SK-N-SH (cell line): Measurements from ENCODE around the gene ZNF578. TPM values are rescaled to one million over a fixed set of nuclear protein-coding genes. Genes with fewer than 3 reads are reported as not detected.

ENCODE experiments used
- CTCF ChIA-PET: fragments of 300-600, 350-600 bp; formaldehyde crosslinking; extraction: SDS; loops from one replicate; lab custom pipeline; 2021; lab: Yijun Ruan, JAX
- POLR2A ChIA-PET: fragments of 350-600 bp; sonication (Branson Sonifier 250); formaldehyde crosslinking; extraction: SDS; loops from one replicate; lab custom pipeline; 2020; ENCODE audit warnings: antibody characterized with exemption, inconsistent platforms; lab: Yijun Ruan, JAX
- DNase-seq: peaks from one replicate; pipeline ENCODE4 v3.0.0; 2012
- H2AFZ ChIP-seq: fragments of 200-600 bp; sonication (generic); 2 replicates; pipeline ENCODE4 v1.8.1; 2016; ENCODE audit warnings: antibody characterized with exemption, mild to moderate bottlenecking, low read depth
- H3F3A ChIP-seq: fragments of 200-600 bp; sonication (generic); replicated peaks from 2 replicates; pipeline ENCODE3; 2016; ENCODE audit warnings: antibody characterized with exemption, mild to moderate bottlenecking; ENCODE audit not compliant: insufficient read depth
- H3K27ac ChIP-seq, 2 experiments: fragments of 200-500 bp in 1 of 2; fragments of 200-600 bp in 1 of 2; sonication (Bioruptor generic) in 1 of 2; sonication (generic), shearing (Covaris generic) in 1 of 2; 2 replicates each; pipeline versions ENCODE4 v1.5.1 to v1.6.1; 2014 to 2016; ENCODE audit warnings: low read depth in 2 of 2, inconsistent platforms in 1 of 2, low read length in 1 of 2, mild to moderate bottlenecking in 1 of 2, mixed read lengths in 1 of 2
- H3K27me3 ChIP-seq: fragments of 200-600 bp; sonication (generic), shearing (Covaris generic); 2 replicates; pipeline ENCODE4 v1.6.1; 2016; ENCODE audit warnings: mixed run types; ENCODE audit not compliant: insufficient read depth
- H3K36me3 ChIP-seq, 2 experiments: fragments of 200-500 bp in 1 of 2; fragments of 200-600 bp in 1 of 2; sonication (Bioruptor generic) in 1 of 2; sonication (generic) in 1 of 2; replicated peaks in 1 of 2; 2 replicates each; pipeline versions ENCODE3 to v1.5.1; 2014 to 2016; ENCODE audit warnings: low read length in 1 of 2, mild to moderate bottlenecking in 1 of 2; ENCODE audit not compliant: insufficient read depth in 2 of 2, control insufficient read depth in 1 of 2
- H3K4me1 ChIP-seq, 2 experiments: fragments of 200-500 bp in 1 of 2; fragments of 200-600 bp in 1 of 2; sonication (Bioruptor generic) in 1 of 2; sonication (generic), shearing (Covaris generic) in 1 of 2; 2 replicates each; pipeline versions ENCODE4 v1.5.1 to v1.6.1; 2014 to 2016; ENCODE audit warnings: low read depth in 1 of 2, low read length in 1 of 2, mixed run types in 1 of 2; ENCODE audit not compliant: insufficient read depth in 2 of 2, control insufficient read depth in 1 of 2
- H3K4me2 ChIP-seq: fragments of 200-600 bp; sonication (generic), shearing (Covaris generic); 2 replicates; pipeline ENCODE4 v1.6.1; 2017; ENCODE audit warnings: mixed run types
- H3K4me3 ChIP-seq, 2 experiments: fragments of 200-500 bp in 1 of 2; fragments of 200-600 bp in 1 of 2; sonication (Bioruptor generic) in 1 of 2; sonication (generic), shearing (Covaris generic) in 1 of 2; 2 replicates each; pipeline versions ENCODE4 v1.5.1 to v1.8.1; 2014 to 2016; ENCODE audit warnings: low read depth in 2 of 2, inconsistent platforms in 1 of 2, low read length in 1 of 2, mild to moderate bottlenecking in 1 of 2, mixed read lengths in 1 of 2, moderate library complexity in 1 of 2
- H3K79me2 ChIP-seq: fragments of 200-600 bp; sonication (generic); 2 replicates; pipeline ENCODE4 v1.8.1; 2017; ENCODE audit warnings: mild to moderate bottlenecking; ENCODE audit not compliant: insufficient read depth
- H3K9ac ChIP-seq: fragments of 200-600 bp; sonication (generic); 2 replicates; pipeline ENCODE4 v1.6.1; 2017; ENCODE audit warnings: mixed run types
- H3K9me2 ChIP-seq: fragments of 200-600 bp; sonication (generic); 2 replicates; pipeline ENCODE4 v1.6.1; 2017; ENCODE audit warnings: mixed run types
- H3K9me3 ChIP-seq: fragments of 200-600 bp; sonication (generic); 2 replicates; pipeline ENCODE4 v1.6.1; 2017; ENCODE audit warnings: mixed run types, mild to moderate bottlenecking, moderate library complexity
- H4K20me1 ChIP-seq: fragments of 200-600 bp; sonication (generic); 2 replicates; pipeline ENCODE4 v1.6.1; 2017; ENCODE audit warnings: mild to moderate bottlenecking, mixed run types; ENCODE audit not compliant: insufficient read depth
- GABPA ChIP-seq: IDR thresholded peaks from 2 replicates; pipeline ENCODE4 v1.4.0; 2012; ENCODE audit warnings: low read depth, mild to moderate bottlenecking
- JUND ChIP-seq: IDR thresholded peaks from 2 replicates; pipeline ENCODE4 v1.4.0; 2012
- MEF2A ChIP-seq: IDR thresholded peaks from 2 replicates; pipeline ENCODE4 v1.4.0; 2012; ENCODE audit warnings: low read depth, borderline replicate concordance
- MXI1 ChIP-seq: IDR thresholded peaks from 2 replicates; pipeline ENCODE4 v1.6.1; 2012; ENCODE audit warnings: mild to moderate bottlenecking, low read depth, low read length, improper control_type of control experiment
- RAD21 ChIP-seq: IDR thresholded peaks from 2 replicates; pipeline ENCODE4 v1.6.1; 2012; ENCODE audit warnings: mild to moderate bottlenecking, low read length
- RFX5 ChIP-seq: IDR thresholded peaks from 2 replicates; pipeline ENCODE4 v1.6.1; 2012; ENCODE audit warnings: mild to moderate bottlenecking, improper control_type of control experiment, low read length
- TEAD4 ChIP-seq: IDR thresholded peaks from 2 replicates; pipeline ENCODE4 v1.4.0; 2012; ENCODE audit warnings: mild to moderate bottlenecking, borderline replicate concordance; ENCODE audit not compliant: insufficient read depth
- YY1 ChIP-seq: IDR thresholded peaks from 2 replicates; pipeline ENCODE4 v1.4.0; 2012; ENCODE audit warnings: low read depth, mild to moderate bottlenecking
- WGBS: methylation state at CpG from one replicate; pipeline ENCODE4 v1.1.6; 2017; ENCODE audit warnings: low lambda C conversion rate; 5-methylcytosine and 5-hydroxymethylcytosine counted together
- polyA plus RNA-seq, 3 experiments: library from polyadenylated mRNA; depleted of rRNA; stranded (reverse); fragments of >200 nt; gene quantifications; 2 replicates each; pipeline ENCODE4 v1.2.3, GENCODE V29; 2012
- TF ChIP-seq, protein P1 (sequence below): IDR thresholded peaks from 2 replicates; pipeline ENCODE4 v1.4.0; 2012; ENCODE audit warnings: low read depth, borderline replicate concordance

Gene ZNF578
- polyA plus RNA-seq, 1 of the 3 experiments (the other 2 are of a cell fraction) = 2.5 TPM

DNA sequence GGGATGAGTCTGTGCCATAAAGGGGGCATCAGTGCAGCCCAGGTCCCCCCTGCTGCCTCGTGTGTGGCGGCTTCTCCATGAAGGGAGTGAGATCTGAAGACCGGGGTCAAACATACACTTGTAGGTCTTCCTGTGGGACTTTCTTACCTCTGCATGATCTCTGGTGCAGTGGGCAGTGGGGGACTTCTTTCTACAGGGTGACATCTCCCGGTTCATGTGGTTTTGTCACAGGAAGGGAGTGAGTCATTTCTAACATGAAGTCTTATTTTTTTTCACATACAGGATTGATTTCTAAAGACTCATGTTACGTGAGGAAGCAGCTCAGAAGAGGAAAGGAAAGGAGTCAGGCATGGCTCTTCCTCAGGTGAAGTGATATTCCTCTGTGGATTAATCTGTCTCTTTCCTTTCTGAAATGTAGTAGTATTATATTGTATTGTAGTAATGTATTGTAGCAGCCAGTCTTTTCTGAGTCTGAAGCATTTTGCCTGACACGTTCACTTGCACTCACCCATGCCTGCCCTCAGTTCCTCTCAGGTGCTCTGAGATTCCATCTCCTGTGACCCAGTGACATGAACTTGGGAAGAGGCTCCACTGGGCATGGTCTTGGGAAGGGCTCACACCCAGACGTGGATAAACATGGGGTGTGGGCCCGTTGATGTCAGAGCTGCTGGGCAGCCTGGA lies 89.8 kb downstream of the ZNF578 start:
- CTCF ChIA-PET = no interaction called here
- 69% methylated on average over 6 of the region's 8 CpGs for WGBS
- no peak for TF ChIP-seq MEF2A
- TF ChIP-seq RFX5 = no peak
- no peak for TF ChIP-seq MXI1
- TF ChIP-seq, protein P1, sequence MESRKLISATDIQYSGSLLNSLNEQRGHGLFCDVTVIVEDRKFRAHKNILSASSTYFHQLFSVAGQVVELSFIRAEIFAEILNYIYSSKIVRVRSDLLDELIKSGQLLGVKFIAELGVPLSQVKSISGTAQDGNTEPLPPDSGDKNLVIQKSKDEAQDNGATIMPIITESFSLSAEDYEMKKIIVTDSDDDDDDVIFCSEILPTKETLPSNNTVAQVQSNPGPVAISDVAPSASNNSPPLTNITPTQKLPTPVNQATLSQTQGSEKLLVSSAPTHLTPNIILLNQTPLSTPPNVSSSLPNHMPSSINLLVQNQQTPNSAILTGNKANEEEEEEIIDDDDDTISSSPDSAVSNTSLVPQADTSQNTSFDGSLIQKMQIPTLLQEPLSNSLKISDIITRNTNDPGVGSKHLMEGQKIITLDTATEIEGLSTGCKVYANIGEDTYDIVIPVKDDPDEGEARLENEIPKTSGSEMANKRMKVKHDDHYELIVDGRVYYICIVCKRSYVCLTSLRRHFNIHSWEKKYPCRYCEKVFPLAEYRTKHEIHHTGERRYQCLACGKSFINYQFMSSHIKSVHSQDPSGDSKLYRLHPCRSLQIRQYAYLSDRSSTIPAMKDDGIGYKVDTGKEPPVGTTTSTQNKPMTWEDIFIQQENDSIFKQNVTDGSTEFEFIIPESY = no peak
- TF ChIP-seq GABPA = no peak
- TF ChIP-seq RAD21 = no peak
- TF ChIP-seq TEAD4 = no peak
- TF ChIP-seq YY1 = no peak

DNA sequence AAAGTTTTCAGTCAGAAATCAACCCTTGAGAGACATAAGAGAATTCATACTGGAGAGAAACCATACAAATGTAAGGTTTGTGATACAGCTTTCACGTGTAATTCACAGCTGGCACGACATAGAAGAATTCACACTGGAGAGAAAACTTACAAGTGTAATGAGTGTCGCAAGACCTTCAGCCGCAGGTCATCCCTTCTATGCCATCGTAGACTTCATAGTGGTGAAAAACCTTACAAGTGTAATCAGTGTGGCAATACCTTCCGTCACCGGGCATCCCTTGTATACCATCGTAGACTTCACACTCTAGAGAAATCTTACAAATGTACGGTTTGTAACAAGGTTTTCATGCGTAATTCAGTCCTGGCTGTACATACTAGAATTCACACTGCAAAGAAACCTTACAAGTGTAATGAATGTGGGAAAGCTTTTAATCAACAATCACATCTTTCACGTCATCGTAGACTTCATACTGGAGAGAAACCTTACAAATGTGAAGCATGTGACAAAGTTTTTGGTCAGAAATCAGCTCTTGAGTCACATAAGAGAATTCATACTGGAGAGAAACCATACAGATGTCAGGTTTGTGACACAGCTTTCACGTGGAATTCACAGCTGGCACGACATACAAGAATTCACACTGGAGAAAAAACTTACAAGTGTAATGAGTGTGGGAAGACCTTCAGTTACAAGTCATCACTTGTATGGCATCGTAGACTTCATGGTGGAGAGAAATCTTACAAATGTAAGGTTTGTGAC lies 101.0 kb downstream of the ZNF578 start:
- no peak for DNase-seq
- CTCF ChIA-PET = no interaction called here
- Histone ChIP-seq H3K4me1 (no peaks in the 10 kb centered on the region), H3K27me3 (no peaks in the 10 kb centered on the region), H2AFZ (no peak overlapping the region), H3K4me2 (no peak overlapping the region), H4K20me1 (no peaks in the 10 kb centered on the region), H3K4me3 (no peak overlapping the region; a peak in 1 of 4 replicates), H3K9me3 (peaks cover 15% of the 10 kb centered on the region; the same call in 1 of the 2 replicates), H3K9ac (no peak overlapping the region), H3K79me2 (no peaks in the 10 kb centered on the region), H3K27ac (no peak overlapping the region), H3F3A (no peaks in the 10 kb centered on the region), H3K36me3 (peaks cover 28 to 79% of the 10 kb centered on the region in 2 experiments), H3K9me2 (no peaks in the 10 kb centered on the region)
- POLR2A ChIA-PET = no interaction called here
- 86% methylated on average over 15 of the region's 15 CpGs for WGBS
- TF ChIP-seq JUND = no peak
- TF ChIP-seq RAD21 = no peak

More for the DNA sequence above, 89.8 kb downstream of the ZNF578 start:
- Histone ChIP-seq H3K4me1 (no peaks in the 10 kb centered on the region), H2AFZ (no peak overlapping the region), H3K4me3 (no peak overlapping the region), H3K9ac (no peak overlapping the region), H3K27ac (no peak overlapping the region), H4K20me1 (no peaks in the 10 kb centered on the region), H3K9me2 (no peaks in the 10 kb centered on the region), H3K36me3 (peaks cover 4 to 46% of the 10 kb centered on the region in 2 experiments), H3K79me2 (peaks cover 19% of the 10 kb centered on the region; the same call in 1 of the 2 replicates), H3F3A (peaks cover 3% of the 10 kb centered on the region), H3K9me3 (no peaks in the 10 kb centered on the region), H3K4me2 (no peak overlapping the region), H3K27me3 (no peaks in the 10 kb centered on the region)
- POLR2A ChIA-PET = no interaction called here
- DNase-seq = no peak
